Islet of Langerhans (tissue), 1 donor: ENCODE results near the gene FAM117A.
"Not testable (repeated sequence)": the region's sequence is repeated elsewhere in the genome, so short reads cannot be mapped to it uniquely, and the experiment has no call there.

Source experiments
- FAIRE-seq: peaks from one replicate; lab custom pipeline; 2011; peaks lifted over from hg19 to GRCh38; lab: Jason Lieb, UNC

Gene FAM117A

DNA sequence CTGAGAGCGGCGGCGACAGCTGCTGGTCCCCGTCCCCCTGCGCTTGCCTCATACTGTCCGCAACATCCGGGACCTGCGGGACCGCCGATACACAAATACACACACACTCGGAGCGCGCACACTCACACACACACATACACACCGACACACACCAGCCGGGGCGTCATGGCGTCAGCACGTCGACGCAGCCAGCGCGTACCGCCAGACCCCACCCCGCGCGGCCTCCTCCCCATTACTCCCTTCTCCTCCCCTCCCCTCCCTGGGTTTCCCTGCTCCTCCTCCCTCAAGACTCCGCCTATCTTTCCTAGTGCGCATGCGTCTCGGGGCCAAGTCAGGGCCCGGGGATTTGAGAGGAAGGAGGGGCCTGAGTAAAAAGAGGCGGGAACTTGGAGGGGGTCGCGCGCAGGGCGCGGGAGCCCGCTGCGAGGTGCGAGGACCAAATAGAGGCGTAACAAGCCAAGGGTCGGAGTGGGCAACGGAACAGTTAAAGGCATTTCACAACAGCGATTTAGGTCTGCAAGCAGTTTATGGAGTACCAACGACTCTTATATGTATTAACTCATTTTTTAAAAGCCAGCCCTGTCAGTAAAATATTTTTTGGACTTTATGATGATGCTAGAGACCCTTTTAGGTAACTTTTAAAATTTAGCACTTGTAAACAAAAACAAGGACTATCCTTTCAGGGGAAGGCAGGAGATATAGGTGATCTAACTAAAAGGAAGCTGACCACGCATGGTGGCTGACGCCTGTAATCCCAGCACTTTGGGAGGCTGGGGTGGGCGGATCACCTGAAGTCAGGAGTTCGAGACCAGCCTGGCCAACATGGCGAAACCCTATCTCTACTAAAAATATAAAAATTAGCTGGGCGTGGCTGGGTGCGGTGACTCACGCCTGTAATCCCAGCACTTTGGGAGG lies 85.7 kb downstream of the FAM117A start, which contains the start of gene SPOP:
SPOP (minus strand) TSS at position 165 of the 915 bp plus-strand sequence. CDS start 55,287 bp downstream, outside the sequence.
- FAIRE-seq: no peak

GRCh38 chr17:49677134-49677932 lies 86.6 kb downstream of the FAM117A start:
- no peak for FAIRE-seq

DNA sequence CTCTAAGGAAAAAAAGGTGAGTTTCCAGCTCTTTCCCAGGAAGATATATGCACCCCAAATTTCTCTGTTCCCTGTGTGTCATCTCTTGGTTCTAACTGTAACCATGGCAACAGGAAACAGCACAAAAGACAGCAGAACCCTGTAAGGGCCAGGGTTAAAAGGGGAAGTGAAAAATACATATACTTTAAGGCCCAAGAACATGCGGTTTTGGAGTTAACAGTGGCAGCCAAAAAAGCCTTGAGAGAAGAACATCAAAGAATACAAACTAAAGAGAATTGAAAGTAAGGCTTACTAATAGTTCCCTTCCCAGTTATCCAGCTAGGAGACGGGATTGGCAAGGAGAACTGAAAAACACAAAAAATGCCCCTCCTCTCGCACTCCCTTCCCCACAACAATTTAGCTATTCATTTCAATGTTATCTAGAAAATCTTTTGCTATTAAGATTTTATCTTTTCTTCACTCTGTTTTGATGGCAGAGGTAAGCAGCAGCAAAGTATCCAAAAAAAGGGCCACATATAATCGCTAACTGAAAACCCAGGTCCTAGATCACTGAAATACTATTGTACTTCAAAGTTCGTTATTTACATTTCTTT lies 87.6 kb downstream of the FAM117A start:
- no peak for FAIRE-seq

- FAIRE-seq: no peak
Measured at GRCh38 chr17:49674507-49674906, 89.4 kb downstream of the FAM117A start.

DNA sequence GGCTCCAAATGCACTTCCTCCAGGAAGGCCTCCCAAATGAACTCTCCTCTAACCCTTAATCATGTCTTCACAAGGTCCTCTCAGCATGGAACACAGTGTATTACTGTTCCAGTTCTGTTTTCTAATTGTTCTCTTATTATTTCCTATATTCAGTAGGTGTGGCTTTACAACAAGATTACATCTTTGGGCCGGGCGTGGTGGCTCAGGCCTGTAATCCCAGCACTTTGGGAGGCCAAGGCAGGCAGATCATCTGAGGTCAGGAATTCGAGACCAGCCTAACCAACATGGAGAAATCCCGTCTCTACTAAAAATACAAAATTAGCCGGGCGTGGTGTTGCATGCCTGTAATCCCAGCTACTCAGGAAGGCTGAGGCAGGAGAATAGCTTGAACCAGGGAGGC lies 90.3 kb downstream of the FAM117A start:
- FAIRE-seq: not testable (repeated sequence)

DNA sequence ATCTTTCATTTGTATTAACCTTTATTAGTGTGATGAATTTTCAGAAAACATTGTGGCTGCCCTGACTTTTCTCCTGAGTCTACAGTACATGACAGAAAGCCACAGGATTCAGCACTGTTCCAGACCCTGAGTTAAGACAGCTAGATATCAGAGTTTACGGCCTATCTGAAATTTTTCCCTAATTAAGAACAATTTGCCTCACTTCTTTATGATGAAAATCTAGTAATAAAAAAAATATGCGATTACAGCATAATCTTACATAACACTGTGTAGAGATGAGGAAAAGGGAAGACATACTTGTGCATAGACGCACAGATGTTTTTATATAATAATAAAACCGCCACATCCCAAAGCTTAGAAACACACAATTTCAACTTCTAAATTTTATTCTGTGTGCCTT lies 93.3 kb downstream of the FAM117A start:
- no peak for FAIRE-seq

GRCh38 chr17:49670002-49670401 lies 93.9 kb downstream of the FAM117A start:
- no peak for FAIRE-seq

GRCh38 chr17:49667854-49668253 lies 96.1 kb downstream of the FAM117A start:
- FAIRE-seq: no peak

DNA sequence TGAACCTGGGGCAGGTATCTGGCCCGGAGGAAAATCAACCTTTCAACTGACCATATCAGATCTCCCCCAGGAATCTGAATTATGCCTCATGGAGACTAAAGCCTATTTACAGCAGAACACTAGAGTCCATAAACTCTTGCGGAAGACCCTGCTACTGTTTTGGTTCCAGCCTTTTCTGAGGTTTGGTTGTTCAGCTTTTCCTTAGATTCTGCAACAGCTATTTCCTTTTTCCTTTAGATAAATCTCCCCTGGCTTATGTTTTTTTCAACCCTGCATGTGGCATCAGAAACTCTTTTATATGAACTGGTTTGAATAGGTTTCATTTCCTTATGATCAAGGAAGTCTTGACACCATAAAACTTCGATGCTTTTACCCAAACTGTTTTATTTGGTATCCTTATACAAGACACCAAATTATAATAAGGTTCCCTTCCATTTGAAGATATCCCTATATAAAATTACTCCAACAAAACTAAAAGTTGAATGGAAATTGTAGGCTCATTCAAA lies 99.2 kb downstream of the FAM117A start:
- no peak for FAIRE-seq
